Measurements from ENCODE around the gene FAAP20.

The FAAP20 gene

DNA sequence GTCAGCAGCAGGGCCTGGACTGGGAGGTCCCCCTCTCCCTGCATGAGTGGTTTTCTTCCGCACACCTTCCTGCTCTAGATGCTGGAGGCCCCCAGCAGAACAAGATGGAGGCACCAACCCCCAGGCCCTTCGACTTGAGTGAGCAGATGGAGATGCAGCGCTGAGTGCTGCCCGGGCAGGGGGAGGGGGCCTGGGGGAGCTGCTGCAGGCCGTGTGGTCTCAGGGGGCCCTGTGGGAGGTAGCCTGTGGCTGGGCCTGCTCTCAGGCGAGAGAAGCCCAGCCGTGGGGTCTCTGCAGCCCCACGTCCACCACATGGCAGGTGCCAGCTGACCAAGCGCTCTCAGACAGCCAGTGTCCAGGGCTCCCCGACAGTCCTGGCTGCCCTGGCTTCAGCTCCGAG is 1.2 kb upstream of the FAAP20 start:
- DNase-seq (ENCODE audit: low read depth in 2 of 2) = no peak

DNA sequence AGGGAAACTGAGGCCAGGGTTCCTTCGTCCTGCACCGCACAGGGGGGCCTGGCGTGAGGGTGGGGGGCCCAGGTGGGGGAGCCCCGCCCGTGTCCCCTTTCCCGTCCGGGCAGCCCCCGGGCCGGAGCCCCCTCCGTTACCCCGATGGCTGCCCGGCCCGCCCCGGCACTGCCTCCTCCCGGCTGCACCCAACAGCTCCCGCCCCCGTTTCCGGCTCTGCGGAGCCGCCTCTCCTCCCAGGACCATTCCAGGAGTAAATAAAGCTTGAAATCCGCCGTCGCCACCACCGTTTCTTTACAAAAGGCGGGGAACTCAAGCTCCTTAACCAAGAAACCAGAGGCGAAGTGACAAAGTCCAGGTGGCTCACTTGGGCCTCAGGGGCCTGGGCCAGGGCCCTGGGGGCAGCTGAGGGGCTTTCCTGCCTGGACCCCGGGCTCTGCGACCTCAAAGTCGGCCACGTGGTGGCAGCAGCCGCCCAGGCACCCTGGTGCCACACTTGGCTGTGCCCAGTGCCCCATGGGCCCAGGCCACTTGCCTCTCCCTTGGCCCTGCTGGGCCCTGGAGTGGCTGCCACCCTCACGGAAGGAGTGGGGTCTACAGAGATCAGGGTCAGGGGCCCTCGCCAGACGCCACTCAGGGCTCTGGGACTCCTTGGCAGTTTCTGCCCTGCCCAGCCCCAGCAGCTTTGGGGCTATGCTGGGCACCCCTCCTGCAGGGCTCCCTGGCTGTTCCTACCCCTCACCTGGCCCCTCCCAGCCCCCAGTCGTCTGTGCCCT is 514 bp upstream of the FAAP20 start:
- DNase-seq (ENCODE audit: low read depth in 2 of 2) = no peak

DNA sequence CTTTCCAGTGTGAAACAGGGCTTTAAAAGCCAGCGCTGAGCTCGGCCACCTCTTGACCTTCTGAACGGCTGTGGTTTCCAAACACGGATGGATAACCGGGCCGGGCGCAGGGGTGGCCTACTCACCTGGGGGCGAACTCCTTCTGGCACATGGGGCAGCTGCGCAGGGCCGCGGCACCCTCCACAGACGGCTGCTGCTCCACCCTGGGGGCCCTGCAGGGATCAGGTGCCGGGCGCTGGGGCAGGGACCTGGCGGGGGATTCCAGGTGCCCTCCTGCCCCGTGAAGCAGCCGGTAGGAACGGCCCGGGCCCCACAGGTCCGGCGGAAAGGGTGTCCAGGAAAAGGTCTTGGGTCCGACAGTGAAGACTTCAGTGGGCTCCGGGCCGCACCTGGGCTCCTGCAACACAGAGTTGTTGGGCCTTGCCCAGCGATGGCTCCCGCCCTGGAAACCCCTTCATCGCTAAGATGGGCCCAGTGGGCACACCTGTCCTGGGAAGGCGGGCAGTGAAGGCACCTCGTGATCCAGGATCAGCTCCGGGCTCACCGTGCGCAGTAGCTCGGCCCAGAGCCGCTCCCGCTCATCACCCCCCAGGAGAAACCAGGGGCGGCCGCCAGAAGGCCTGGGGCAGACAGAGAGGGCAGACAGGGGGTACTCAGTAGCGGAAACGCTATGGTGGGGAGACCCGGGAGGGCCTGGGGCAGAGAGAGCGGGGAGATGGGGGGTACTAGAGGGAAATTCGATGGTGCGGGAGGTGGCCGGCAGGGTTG is 874 bp downstream of the FAAP20 start:
- no peak for DNase-seq (ENCODE audit: low read depth in 2 of 2)

DNA sequence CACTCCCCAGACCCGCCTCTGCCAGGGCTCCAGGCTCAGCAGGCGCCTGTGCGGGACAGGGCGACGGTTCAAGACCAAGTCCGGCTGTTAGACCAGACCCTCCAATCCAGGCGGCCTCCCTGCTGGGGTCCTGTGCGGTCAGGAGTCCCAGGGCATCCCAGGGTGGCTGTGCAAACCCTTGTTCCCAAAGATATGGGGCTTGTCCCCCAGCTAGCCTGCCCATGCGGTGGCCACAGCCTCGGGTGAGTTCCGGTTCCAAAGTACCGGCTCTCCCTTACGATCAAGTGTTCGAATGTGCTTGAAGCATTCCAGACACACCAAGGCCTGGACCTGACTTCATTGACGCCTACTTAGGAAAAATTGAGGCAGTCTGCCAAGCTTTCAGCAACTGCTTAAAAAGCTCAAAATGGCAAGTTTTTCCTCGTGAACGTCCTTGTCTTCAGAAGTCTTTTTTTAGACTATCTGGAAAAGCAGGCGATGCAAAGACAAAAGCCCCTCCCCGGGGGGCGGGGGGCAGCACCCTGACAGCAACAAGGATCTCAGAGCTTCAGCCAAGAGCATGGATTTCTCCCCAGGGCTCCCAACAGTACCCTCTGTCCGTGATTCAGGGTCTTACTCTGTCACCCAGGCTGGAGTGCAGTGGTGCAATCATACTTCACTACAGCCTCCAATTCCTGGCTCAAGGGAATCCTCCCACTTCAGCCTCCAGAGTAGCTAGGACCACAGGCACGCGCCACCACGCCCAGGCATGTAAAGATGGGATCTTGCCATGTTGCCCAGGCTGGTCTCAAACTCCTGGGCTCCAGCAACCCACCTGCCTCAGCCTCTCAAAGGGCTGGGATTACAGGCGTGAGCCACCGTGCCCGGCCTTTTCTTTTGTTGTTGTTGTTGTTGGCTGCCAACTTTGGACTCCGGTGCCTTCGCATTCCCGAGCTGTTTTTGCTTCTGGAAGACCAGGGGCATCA is 2.3 kb downstream of the FAAP20 start:
- no peak for DNase-seq (ENCODE audit: low read depth in 2 of 2)

DNA sequence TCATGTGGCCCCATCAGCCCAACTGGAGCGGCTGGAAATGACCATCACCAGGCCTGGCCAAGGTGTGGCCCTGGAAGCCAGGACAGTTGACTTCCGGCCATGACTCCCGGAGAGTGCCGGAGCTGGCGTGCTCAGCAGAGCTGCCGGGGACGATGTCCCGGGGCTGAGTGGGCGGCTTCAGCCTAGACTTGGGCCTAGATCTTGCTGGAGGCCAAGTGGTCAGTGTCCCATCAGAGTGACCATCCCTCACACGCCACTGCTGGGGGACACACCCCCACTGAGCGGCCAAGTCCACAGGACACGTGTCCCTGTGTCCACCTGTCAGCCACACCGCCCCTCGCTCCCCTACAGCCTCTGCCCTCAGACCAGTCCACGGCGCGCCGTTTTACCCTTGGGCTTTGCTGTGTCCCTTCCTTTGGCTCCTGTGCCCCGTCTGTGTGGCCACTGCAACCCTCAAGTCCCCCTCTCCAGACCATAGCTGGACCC is 4.0 kb downstream of the FAAP20 start:
- DNase-seq (ENCODE audit: low read depth in 2 of 2) = no peak

DNA sequence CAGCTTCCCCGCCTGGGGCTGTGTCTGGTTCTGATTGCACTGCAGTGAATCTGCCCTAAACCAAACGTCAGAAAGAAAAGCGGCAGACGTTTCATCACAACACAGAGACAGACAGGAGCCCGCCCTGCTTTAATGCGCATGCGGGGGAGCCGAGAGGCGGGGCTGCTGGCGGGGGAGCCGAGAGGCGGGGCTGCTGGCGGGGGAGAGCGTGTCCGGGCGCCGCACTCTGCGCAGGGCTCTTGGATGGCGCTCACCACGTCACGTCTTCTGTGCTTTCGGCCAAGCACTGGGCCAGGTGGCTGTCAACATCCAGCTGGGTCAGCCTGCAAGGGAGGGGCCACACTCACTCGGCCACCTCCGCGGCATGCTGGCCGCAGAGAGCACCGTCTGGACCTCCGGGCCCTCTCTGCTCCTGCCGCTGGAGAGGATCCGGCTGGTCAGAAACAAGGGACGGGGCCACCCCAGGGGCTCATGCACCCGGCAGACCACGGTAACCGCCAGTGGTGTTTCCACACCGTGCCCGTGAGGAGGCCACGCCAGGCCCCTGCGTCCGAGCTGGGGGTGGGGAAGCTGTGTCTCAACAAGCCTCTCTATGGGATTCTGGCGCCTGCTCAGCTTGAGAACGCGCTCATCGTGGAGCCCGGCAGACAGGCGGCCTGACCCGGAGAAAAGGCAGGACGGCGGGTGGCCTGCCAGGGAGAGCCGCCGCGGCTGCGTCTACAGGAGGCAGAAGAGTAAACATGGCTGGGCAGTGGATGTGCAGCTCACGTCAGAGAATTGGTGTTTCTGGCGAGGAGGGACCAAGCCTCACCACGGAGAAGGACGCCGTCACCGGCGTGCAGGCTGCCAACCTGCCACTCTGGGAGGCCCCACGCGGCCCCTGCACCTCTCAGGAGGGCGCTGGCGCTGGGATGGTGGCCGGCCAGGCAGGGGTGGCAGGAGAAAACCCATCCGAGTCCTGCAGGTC is 4.8 kb downstream of the FAAP20 start:
- DNase-seq (ENCODE audit: low read depth in 2 of 2) = peak; percentile 73 to 79

DNA sequence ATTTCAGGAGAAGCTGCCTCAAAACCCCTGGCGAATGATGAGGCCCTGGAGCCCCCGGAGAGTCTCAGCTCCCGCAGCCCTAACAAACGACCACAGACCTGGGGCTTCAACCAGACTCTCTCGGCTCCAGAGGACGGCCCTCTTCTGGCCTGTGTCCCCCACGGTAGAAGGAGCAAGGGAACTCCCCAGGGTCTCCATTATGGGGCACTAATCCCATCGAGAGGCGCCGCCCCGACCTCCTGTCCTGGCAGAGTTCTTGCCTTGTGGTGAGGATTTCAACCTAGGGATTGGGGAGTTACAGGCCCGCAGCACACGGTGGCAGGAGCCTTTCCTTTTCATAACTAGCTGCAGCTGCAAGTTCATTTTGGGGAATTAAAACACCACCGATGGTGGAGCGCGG is 6.2 kb downstream of the FAAP20 start:
- DNase-seq (ENCODE audit: low read depth in 2 of 2) = no peak

DNA sequence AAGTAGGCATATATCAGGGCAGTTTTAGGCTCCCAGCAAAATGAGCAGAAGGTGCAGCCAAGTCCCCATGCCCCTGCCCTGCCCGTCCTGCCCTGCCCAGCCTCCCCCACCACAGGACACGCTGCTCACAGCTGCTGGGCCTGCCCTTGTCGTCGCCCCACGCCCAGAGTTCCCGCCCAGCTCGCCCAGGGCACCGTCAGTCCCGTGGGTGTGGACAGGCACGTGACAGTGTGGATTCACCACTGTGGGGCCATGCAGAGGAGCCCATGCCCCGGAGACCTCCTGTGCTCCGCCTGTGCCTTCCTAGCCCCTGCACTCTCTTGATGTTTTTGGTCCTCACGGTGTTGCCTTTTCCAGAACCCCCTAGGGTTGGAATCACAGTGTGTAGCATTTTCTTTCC is 7.0 kb downstream of the FAAP20 start:
- DNase-seq (ENCODE audit: low read depth in 2 of 2) = no peak

DNA sequence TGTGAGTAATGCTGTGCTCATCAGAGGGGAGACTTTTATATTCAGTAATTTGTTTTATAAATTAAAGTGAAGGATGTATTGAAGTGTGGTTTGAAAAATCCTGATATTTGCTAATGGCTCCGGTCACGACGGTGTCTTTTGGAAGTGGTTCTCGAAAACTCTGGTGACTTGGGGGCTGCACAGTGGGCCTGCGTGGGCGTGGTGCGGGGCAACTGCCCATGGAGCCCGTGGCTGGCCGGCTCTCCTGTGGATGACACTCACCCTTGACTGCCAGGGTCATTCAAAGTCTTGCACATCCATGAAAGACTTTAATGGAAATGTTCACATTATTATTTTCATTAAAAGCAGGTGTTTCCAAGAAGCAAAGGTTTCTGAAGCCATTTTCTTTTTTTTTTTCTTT is 7.7 kb downstream of the FAAP20 start:
- no peak for DNase-seq (ENCODE audit: low read depth in 2 of 2)

DNA sequence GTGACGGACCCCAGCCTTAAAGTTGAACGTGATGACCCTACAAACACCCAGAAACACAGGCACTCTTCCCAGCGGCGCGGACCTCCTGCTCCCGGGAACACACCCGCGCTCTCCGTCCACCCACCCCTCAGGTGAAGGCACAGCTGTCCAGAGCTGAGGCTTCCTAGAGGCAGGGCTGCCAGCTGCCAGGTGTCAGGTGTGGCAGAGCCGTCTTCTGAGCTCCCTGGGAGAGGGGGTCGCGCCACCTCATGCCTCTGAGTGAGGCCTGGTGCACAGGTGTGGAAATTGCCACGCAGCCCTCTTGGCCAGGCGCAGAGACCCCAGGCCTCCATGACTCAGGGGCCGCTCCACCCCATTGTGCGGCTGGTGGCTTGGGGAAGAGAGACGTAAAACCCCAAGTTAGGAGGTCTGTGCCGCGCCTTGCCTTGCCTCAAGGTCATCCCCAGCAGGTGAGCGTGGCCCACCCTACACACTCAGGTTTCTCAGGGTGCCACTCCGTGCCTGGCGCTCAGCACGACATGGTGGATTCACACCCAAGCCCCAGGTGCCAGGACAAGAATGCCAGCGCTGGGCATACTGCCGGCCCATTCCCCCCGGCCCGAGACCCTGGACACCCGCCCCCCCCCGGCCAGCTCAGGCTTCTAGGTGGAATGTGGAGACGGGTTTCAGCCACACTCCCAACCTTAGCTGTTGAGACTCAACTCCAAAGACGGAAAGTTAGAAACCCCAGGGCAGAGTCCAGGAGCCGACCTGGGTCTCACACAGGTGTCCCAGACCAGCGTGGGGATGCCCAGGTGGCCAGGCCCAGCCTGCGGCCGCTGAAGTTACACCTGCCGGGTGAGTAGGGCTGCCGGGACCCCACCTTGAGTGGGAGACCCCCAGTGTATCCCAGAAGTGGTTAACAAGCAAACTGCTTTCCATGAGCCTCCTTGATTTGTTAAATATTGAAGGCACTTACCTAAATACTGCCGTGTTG is 8.4 kb downstream of the FAAP20 start:
- DNase-seq (ENCODE audit: low read depth in 2 of 2) = no peak

DNA sequence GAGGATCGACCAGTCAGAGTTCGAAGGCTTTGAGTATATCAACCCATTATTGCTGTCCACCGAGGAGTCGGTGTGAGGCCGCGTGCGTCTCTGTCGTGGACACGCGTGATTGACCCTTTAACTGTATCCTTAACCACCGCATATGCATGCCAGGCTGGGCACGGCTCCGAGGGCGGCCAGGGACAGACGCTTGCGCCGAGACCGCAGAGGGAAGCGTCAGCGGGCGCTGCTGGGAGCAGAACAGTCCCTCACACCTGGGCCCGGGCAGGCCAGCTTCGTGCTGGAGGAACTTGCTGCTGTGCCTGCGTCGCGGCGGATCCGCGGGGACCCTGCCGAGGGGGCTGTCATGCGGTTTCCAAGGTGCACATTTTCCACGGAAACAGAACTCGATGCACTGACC is 9.6 kb downstream of the FAAP20 start:
- no peak for DNase-seq (ENCODE audit: low read depth in 2 of 2)

DNA sequence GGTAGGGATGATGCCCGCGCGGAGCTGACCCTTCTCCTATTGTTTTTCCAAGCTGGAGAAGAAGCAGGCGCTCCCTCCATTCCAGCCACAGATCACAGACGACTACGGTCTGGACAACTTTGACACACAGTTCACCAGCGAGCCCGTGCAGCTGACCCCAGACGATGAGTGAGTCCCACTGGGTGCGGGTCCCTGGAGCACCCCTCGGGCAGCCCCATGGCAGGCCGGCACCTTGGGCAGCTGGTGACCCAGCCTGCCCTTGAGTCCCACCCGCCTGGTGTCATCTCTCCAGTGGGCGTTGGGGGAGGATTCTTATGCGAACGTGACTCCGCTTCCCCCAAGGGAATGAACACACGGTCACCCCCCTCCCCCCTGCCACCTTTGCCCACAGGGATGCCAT is 10.0 kb downstream of the FAAP20 start:
- DNase-seq (ENCODE audit: low read depth in 2 of 2) = no peak

DNA sequence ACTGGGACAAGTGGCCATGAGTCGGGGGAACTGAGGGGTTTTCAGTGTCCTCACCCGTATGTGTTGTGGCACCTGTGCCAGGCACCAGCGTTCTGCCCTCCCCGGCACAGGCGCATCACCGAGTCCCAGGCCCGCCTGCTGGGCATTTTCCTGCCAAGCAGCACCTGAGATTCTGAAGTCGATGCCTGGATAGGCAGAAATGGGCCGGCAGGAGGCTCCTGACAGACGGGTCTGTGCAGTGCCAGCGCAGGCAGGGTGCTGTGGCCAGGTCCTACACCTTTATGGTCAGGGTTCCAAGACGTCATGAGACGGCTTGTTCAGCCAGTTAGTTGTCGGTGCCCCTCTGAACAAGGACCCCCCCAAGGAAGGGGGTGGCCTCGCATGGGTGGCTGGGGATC is 10.6 kb downstream of the FAAP20 start:
- no peak for DNase-seq (ENCODE audit: low read depth in 2 of 2)

DNA sequence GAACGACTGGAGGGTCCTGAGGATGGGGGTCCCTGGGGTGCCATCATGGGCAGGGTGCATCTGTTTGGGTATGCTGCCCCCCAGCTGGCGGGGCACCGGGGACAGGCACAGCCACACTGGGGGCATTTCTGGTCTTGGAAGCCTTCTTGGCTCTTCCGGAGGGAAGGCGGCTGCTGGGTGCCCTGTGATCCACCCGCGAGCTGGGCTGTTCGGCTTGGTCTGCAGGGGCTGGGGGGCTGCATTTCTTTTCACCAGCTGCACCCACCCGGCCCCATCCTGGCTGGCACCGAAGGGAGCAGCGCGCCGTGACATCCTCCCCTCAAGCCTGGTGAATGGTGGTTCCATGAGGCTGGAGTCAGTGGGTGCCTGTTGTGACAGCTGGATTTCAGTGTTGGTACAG is 12.2 kb downstream of the FAAP20 start:
- no peak for DNase-seq (ENCODE audit: low read depth in 2 of 2)

DNA sequence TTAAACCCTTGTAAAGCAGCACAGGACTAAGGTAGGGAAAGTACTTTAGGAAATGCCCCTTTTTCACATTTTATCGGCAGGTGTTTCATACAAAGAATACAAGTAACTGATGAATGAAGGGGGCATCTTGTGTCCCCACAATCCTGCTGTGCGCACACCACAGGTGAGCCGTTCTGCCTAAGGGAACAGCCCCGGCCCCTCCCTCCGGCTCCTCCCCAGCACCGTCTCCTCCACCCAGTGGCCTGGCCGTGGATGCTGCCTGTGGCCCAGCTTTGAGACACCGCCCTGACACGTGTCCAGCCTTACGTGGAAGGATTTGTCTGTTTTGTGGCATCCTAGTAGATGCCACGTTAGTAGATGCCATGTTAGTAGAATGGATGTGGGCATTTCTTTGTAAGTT is 12.8 kb downstream of the FAAP20 start:
- no peak for DNase-seq (ENCODE audit: low read depth in 2 of 2)

DNA sequence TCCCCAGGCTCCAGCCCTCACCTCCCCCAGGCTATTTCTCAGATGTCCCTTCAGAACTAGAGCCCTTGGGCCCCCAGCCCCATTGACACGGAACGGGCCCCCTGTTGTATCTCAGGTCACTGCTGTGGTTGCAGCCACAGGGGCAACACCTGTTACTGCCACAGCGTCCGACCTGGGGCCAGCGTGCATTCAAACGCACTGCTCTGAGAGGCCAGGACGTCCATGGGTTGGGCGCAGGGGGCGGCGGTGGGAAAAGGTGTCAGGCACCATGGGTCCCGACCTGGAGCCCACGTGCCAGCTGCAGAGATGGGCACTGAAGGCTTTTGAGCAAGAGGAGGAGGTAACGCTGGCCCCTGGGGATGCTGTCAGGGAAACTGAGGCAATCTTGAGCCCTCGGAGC is 13.3 kb downstream of the FAAP20 start:
- DNase-seq (ENCODE audit: low read depth in 2 of 2) = no peak

DNA sequence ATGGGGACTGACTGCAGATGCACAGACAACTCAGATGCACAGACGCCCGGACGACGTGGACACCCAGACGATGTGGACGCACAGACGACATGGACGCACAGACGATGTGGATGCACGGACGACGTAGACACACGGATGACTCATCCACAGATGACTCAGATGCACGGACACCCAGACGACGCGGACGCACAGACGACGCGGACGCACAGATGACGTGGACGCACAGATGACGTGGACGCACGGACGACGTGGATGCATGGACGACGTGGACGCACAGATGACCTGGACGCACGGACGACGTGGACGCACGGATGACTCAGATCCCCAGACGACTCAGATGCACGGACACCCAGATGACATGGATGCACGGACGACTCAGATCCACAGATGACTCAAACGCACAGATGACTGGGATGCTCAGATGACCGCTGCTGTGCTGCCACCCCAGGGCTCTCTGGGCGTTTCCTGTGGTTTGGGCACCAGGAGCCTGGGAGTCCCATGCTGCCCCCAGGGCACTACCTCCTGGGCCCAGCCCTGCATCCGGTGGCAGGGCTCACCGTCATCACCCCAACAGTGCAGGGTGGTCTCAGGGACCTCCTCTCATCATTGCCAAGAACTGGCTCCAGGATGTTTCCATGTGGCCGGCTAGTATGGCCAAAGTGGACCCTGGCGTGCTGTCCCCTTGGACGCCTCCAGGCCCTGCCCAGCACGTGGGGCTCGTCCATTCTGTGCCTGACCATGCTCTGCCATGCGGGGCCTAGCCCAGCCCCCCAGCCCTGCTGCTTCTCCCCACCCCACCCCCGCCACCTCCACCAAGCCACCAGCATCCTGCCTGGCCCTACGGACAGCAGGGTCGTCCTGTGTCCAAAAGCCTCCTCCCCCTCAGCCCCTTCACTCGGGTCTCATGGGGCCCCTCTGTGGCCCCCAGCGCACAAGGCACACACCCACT is 14.0 kb downstream of the FAAP20 start:
- DNase-seq (ENCODE audit: low read depth in 2 of 2) = no peak

DNA sequence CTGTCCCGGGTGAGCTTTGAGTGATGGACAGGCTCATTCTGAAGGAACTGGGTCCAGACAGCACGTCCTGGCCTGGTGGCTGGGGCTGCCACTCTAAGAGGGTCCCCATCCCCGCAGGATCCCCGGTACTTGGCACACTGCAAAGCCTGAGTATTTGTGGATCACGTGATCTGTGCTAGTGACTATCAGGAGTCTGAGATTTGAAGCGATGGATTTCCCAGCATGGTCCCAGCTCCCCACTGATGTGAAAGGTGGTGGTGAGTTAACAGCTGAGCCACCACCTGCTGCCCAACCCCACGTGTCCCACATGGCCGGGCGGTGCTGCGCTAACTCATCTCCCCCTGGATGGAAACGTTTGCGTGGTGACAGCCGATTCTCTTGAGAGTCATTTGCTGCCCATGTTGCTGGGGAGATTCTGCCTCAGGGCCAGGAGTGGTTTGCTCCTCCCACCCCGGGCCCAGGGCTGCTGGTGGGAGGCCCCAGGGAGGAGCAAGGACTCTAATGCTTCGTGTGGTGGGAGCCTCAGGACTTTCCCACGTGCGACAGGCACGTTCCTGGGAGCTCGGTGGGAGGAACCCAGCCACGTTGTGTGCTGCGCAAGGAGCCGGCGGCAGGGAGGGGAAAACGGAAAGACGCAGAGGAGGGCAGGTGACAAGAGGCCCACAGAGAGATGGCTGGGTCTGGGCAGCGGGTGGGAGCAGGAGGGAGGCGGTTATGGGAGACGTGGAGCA is 15.1 kb downstream of the FAAP20 start:
- no peak for DNase-seq (ENCODE audit: low read depth in 2 of 2)

All from fibroblast of skin of left biceps (primary cell).